GM12892 (cell line): Measurements from ENCODE around the gene CCDC106.

Experiments
- POLR2A ChIP-seq: IDR thresholded peaks from 2 replicates; pipeline ENCODE4 v1.6.1; 2011; ENCODE audit warnings: low read depth, low read length, control low read depth
- TAF1 ChIP-seq: IDR thresholded peaks from 2 replicates; pipeline ENCODE4 v1.6.1; 2011; ENCODE audit warnings: low read depth, mild to moderate bottlenecking, control low read depth, low read length, borderline replicate concordance

DNA sequence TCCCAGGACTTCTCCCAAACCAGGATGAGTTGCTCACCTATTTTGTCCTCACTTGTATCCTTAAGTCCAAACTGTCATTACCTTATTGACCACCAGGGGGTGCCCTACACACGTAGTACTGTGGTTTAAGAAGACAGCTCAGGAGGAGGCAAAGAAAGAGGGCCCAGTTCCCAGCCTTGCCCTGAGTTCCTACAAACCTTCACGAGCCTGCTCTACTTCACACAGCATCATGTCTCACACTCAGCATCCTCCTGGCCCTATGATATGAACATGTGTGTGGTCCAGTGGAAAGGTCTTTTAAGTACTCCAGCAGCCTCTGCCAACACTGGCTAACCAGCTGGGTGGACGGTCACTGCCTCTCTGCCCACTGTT is 15.6 kb upstream of the CCDC106 start:
- TF ChIP-seq TAF1 (no peak), POLR2A (no peak)
